ENCODE results near the gene EIF2B2.

The EIF2B2 gene

GRCh38 chr14:75002392-75003249 is at the start of gene EIF2B2:
Gene EIF2B2, plus strand, starts transcription at chr14:75002921. Its CDS starts 70 bp downstream, at chr14:75002991.
- peak; percentile 48 to 98 (median 95) for DNase-seq

- DNase-seq = no peak
Observed at GRCh38 chr14:74953686-74954085, 49.0 kb upstream of the EIF2B2 start.

GRCh38 chr14:74954232-74954946 is 48.3 kb upstream of the EIF2B2 start:
- DNase-seq = peak in 7 of 56 donors; percentile 14 to 47 (median 17)

GRCh38 chr14:74954947-74955228 is 47.8 kb upstream of the EIF2B2 start:
- DNase-seq = no peak

- peak in 14 of 56 donors; percentile 5 to 54 (median 16) for DNase-seq
Observed at GRCh38 chr14:74955229-74956026, 47.3 kb upstream of the EIF2B2 start, which contains the start of gene PGF. Gene PGF, minus strand, starts transcription at chr14:74955597. Its CDS starts 355 bp downstream, at chr14:74955242.

- DNase-seq = no peak
Observed at GRCh38 chr14:74956027-74956279, 46.8 kb upstream of the EIF2B2 start.

- peak in 10 of 56 donors; percentile 9 to 52 (median 26) for DNase-seq
Observed at GRCh38 chr14:74956280-74957072, 46.2 kb upstream of the EIF2B2 start.

GRCh38 chr14:74959596-74960180 is 43.0 kb upstream of the EIF2B2 start:
- no peak for DNase-seq

GRCh38 chr14:74960736-74961135 is 42.0 kb upstream of the EIF2B2 start:
- peak in 6 of 56 donors; percentile 3 to 40 (median 18) for DNase-seq

- no peak for DNase-seq
Observed at GRCh38 chr14:74961238-74961911, 41.3 kb upstream of the EIF2B2 start.

- DNase-seq = no peak
Observed at GRCh38 chr14:74962046-74962445, 40.7 kb upstream of the EIF2B2 start.

GRCh38 chr14:74962493-74962892 is 40.2 kb upstream of the EIF2B2 start:
- no peak for DNase-seq

- DNase-seq = no peak
Observed at GRCh38 chr14:74963178-74963704, 39.5 kb upstream of the EIF2B2 start.

- no peak for DNase-seq
Observed at GRCh38 chr14:74963705-74964271, 38.9 kb upstream of the EIF2B2 start.

- no peak for DNase-seq
Observed at GRCh38 chr14:74964787-74965485, 37.8 kb upstream of the EIF2B2 start.

GRCh38 chr14:74965486-74966153 is 37.1 kb upstream of the EIF2B2 start:
- no peak for DNase-seq

- DNase-seq = no peak
Observed at GRCh38 chr14:74968811-74969210, 33.9 kb upstream of the EIF2B2 start.

- peak in 1 of 56 donors; percentile 9 for DNase-seq
Observed at GRCh38 chr14:74973003-74973653, 29.6 kb upstream of the EIF2B2 start.
